ENCODE results near the gene RUSF1.

Gene RUSF1

DNA sequence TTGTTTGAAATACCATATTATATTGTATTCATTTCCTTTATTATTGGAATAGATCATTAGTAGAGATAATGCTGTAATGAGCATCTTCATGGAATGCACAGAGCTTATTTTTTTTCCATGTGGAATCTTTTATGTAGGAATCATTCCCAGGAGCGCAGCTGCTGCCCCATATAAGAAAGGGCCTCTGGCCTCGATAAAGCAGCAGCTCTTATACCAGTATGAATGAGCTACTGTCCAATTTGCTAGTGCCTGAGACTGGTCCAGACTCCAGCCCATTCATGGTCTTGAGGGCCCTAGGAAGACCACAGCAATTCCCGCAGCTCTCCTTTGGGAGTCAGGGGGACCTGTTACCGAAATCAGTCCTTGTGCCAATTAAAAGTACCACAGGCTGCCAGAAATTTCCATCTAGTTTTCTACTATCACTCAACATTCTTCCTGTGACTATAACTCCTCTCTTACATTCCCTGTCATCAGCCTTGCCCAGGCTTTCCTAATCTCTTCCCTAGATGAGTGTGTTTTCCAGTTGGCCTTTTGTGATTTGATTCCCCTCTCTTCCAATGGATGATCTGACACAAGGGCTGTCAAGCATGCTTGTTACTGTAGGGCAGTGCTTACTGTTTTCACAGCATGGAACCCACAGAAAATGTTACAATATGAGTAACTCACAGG lies 67.5 kb downstream of the RUSF1 start:
- no peak for DNase-seq (ENCODE audit: low spot score)
- TF ChIP-seq, protein P1, sequence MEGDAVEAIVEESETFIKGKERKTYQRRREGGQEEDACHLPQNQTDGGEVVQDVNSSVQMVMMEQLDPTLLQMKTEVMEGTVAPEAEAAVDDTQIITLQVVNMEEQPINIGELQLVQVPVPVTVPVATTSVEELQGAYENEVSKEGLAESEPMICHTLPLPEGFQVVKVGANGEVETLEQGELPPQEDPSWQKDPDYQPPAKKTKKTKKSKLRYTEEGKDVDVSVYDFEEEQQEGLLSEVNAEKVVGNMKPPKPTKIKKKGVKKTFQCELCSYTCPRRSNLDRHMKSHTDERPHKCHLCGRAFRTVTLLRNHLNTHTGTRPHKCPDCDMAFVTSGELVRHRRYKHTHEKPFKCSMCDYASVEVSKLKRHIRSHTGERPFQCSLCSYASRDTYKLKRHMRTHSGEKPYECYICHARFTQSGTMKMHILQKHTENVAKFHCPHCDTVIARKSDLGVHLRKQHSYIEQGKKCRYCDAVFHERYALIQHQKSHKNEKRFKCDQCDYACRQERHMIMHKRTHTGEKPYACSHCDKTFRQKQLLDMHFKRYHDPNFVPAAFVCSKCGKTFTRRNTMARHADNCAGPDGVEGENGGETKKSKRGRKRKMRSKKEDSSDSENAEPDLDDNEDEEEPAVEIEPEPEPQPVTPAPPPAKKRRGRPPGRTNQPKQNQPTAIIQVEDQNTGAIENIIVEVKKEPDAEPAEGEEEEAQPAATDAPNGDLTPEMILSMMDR (IDR thresholded peaks at IDR 0.05; ENCODE audit: extremely low read depth, insufficient read depth, missing control alignments): no peak
- in situ Hi-C loops (cut with MboI; ENCODE audit: low pct_unique_long_range_greater_than_20kb, low sequenced_read_pairs, unreplicated experiment): loop anchor here (10.0 to 25.0 kb wide), 2 partner anchors 236 to 478 kb away; partner anchors contain the start of genes PYCARD and SETD1A

DNA sequence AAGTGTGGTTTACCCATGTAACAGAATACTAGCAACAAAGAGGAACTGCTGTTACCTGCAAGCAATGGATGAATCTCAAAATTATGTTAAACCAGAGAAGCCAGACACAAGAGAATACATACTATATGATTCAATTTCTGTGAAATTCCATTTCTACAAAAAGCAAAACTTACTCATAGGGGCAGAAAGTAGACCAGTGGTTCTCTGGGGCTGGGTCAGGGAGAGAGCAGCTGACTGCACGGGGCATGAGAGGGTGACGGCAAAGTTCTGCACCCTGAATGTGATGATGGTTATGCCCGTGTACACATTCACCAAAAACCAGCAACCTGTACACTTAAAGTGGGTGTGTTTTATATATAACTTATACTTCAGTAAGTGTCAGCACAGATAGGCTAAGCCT lies 68.7 kb downstream of the RUSF1 start:
- in situ Hi-C loops (cut with MboI; ENCODE audit: low pct_unique_long_range_greater_than_20kb, low sequenced_read_pairs, unreplicated experiment): loop anchor here (25.0 kb wide), 1 partner anchor 477 kb away; the partner anchor contains the start of gene SETD1A
- no peak for DNase-seq (ENCODE audit: low spot score)
- TF ChIP-seq, protein P1 (IDR thresholded peaks at IDR 0.05; ENCODE audit: extremely low read depth, insufficient read depth, missing control alignments): no peak
